Upper lobe of left lung (tissue), 6 donors: ENCODE measurements around the gene GPER1. TPM values are rescaled to one million over a fixed set of nuclear protein-coding genes. Genes with fewer than 3 reads are reported as not detected.
A peak's percentile ranks its signal among the peaks of the same experiment; 100 is the strongest.
"Not testable (repeated sequence)": the region's sequence is repeated elsewhere in the genome, so short reads cannot be mapped to it uniquely, and the experiment has no call there.

Source experiments
- ATAC-seq, 2 donors: fragments of 200-7000 bp; cut with Tn5 transposase; one replicate each; pipeline ENCODE4 v1.9.1; 2022; ENCODE audit warnings: mild to moderate bottlenecking in 2 of 2, moderate library complexity in 2 of 2; ENCODE audit not compliant: low FRiP score in 2 of 2
- DNase-seq, 2 donors: peaks; one replicate each; pipeline ENCODE4 v3.0.0-alpha.2; 2019 to 2020
- H3K27ac ChIP-seq, 4 donors: fragments of 200-600 bp; sonication (generic); one replicate each; pipeline ENCODE4 v1.5.1; 2016 to 2019
- H3K27me3 ChIP-seq, 4 donors: fragments of 200-600 bp; sonication (generic); one replicate each; pipeline ENCODE4 v1.5.1; 2017 to 2019
- H3K36me3 ChIP-seq, 4 donors: fragments of 200-600 bp; sonication (generic); one replicate each; pipeline ENCODE4 v1.5.1; 2016 to 2019
- H3K4me1 ChIP-seq, 4 donors: fragments of 200-600 bp; sonication (generic); one replicate each; pipeline ENCODE4 v1.5.1; 2018 to 2019
- H3K4me3 ChIP-seq, 4 donors: fragments of 200-600 bp; sonication (generic); one replicate each; pipeline ENCODE4 v1.5.1; 2017 to 2019; ENCODE audit warnings: mild to moderate bottlenecking in 2 of 4, moderate library complexity in 1 of 4
- H3K9me3 ChIP-seq, 4 donors: fragments of 200-600 bp; sonication (generic); one replicate each; pipeline ENCODE4 v1.5.1; 2018 to 2019
- CTCF ChIP-seq, 6 experiments: fragments of 450-650 bp in 4 of 6; fragments of 200-600 bp in 2 of 6; sonication (generic) in 2 of 6; IDR thresholded peaks; one replicate each; pipeline ENCODE4 v1.5.1; 2016 to 2019; ENCODE audit warnings: antibody characterized with exemption in 6 of 6
- EP300 ChIP-seq, 4 donors: sonication (generic); formaldehyde crosslinking; IDR thresholded peaks; one replicate each; pipeline ENCODE4 v1.5.1; 2017; ENCODE audit warnings: antibody characterized with exemption in 4 of 4, control low read depth in 2 of 4
- POLR2A ChIP-seq, 4 donors: fragments of 450-650 bp; IDR thresholded peaks; one replicate each; pipeline ENCODE4 v1.5.1; 2016 to 2017; ENCODE audit warnings: antibody characterized with exemption in 4 of 4, mild to moderate bottlenecking in 2 of 4
- POLR2AphosphoS5 ChIP-seq, 2 donors: sonication (generic); formaldehyde crosslinking; IDR thresholded peaks; one replicate each; pipeline ENCODE4 v1.5.1; 2017; ENCODE audit warnings: antibody characterized with exemption in 2 of 2
- WGBS, 2 donors: methylation state at CpG; one replicate each; pipeline ENCODE4 v1.1.5; 2017 to 2018; 5-methylcytosine and 5-hydroxymethylcytosine counted together
- total RNA-seq, 6 donors: library from RNA; depleted of rRNA in 4 of 6; stranded (reverse); fragments of >200 nt in 4 of 6; gene quantifications; one replicate each; pipeline versions ENCODE4 v1.1.0 to v1.2.1, GENCODE V29; 2016 to 2021
- donor health status: DM: no; HTN: no; CAD: no; lungs with moderate emphysema.
- donor health status: DM: no; HTN: yes; CAD: no; lungs with severe emphysema.

The GPER1 gene
- total RNA-seq: 10 to 100 TPM in 2 of 6 donors, 1 to 10 TPM in 4; 6.5 to 24.7 (median 8.5) TPM

- H3K27ac ChIP-seq: peak within 1 kb of the TSS; percentile 64 to 77 (median 71)
- no peaks in the 10 kb centered on the region for H3K9me3 ChIP-seq
- TF ChIP-seq POLR2AphosphoS5 (IDR thresholded peaks at IDR 0.05) (peak in 1 of 2 donors; percentile 27), POLR2A (IDR thresholded peaks at IDR 0.05) (no peak), EP300 (IDR thresholded peaks at IDR 0.05) (no peak), CTCF (IDR thresholded peaks at IDR 0.05) (no peak)
- 28 to 44% methylated on average over 11 to 28 of the region's 28 CpGs for WGBS, 2 donors
- DNase-seq (peak; percentile 54 to 84), ATAC-seq (peak; percentile 75 to 76)
- H3K27me3 ChIP-seq: no peaks in the 10 kb centered on the region
- H3K4me3 ChIP-seq: peak within 1 kb of the TSS; percentile 38 to 59 (median 50)
- peaks cover 3 to 25% (median 16%) of the 10 kb centered on the region in 4 donors for H3K36me3 ChIP-seq
- H3K4me1 ChIP-seq: peaks cover 37 to 53% (median 42%) of the 10 kb centered on the region in 4 donors
These were observed at the start of gene GPER1 for GRCh38 chr7:1087952-1088920. Gene GPER1 (plus strand): TSS chr7:1088113. CDS start chr7:1091729, 3,616 bp downstream.

GRCh38 chr7:1040233-1040632, 47.7 kb upstream of the GPER1 start:
- not testable (repeated sequence) for H3K9me3 ChIP-seq, DNase-seq, ATAC-seq, H3K27me3 ChIP-seq, H3K36me3 ChIP-seq, H3K4me3 ChIP-seq
- 100% methylated on average over 1 of the region's 1 CpG for WGBS, 2 donors
- H3K27ac ChIP-seq: peak overlapping the region in 1 of 4 donors; percentile 30
- H3K4me1 ChIP-seq: peaks cover 26 to 49% (median 42%) of the 10 kb centered on the region in 4 donors

- H3K27ac ChIP-seq: peak overlapping the region in 1 of 4 donors; percentile 30
- no peaks in the 10 kb centered on the region for H3K36me3 ChIP-seq
- no peak overlapping the region for H3K4me3 ChIP-seq
- TF ChIP-seq EP300 (IDR thresholded peaks at IDR 0.05): no peak
- peak in 1 of 2 donors; percentile 39 for TF ChIP-seq POLR2AphosphoS5 (IDR thresholded peaks at IDR 0.05)
- peaks cover 32 to 54% (median 46%) of the 10 kb centered on the region in 4 donors for H3K4me1 ChIP-seq
- ATAC-seq: no peak
- H3K27me3 ChIP-seq: no peaks in the 10 kb centered on the region
- 38 to 73% methylated on average over 14 to 16 of the region's 16 CpGs for WGBS, 2 donors
- DNase-seq: peak in 1 of 2 donors; percentile 69
- no peaks in the 10 kb centered on the region for H3K9me3 ChIP-seq
These were observed 47.1 kb upstream of the GPER1 start for GRCh38 chr7:1040790-1041189.

GRCh38 chr7:1041551-1042491, 46.1 kb upstream of the GPER1 start:
- DNase-seq (peak in 1 of 2 donors; percentile 78), ATAC-seq (no peak)
- H3K27me3 ChIP-seq: no peaks in the 10 kb centered on the region
- H3K9me3 ChIP-seq: no peaks in the 10 kb centered on the region
- peaks cover 42 to 65% (median 56%) of the 10 kb centered on the region in 4 donors for H3K4me1 ChIP-seq
- no peak overlapping the region for H3K4me3 ChIP-seq
- no peaks in the 10 kb centered on the region for H3K36me3 ChIP-seq
- peak overlapping the region; percentile 28 to 88 (median 40) for H3K27ac ChIP-seq
- 64 to 73% methylated on average over 30 to 38 of the region's 40 CpGs for WGBS, 2 donors
- TF ChIP-seq POLR2AphosphoS5 (IDR thresholded peaks at IDR 0.05): no peak
- no peak for TF ChIP-seq POLR2A (IDR thresholded peaks at IDR 0.05)
- TF ChIP-seq EP300 (IDR thresholded peaks at IDR 0.05): no peak
- TF ChIP-seq CTCF (IDR thresholded peaks at IDR 0.05): no peak

- WGBS, 2 donors: 63 to 90% methylated on average over 3 to 6 of the region's 7 CpGs
- Histone ChIP-seq H3K36me3 (no peaks in the 10 kb centered on the region), H3K9me3 (no peaks in the 10 kb centered on the region), H3K27me3 (no peaks in the 10 kb centered on the region), H3K4me1 (peaks cover 48 to 71% (median 63%) of the 10 kb centered on the region in 4 donors), H3K27ac (peak overlapping the region; percentile 28 to 88 (median 40)), H3K4me3 (no peak overlapping the region)
- DNase-seq (no peak), ATAC-seq (no peak)
- TF ChIP-seq POLR2AphosphoS5 (IDR thresholded peaks at IDR 0.05): no peak
- no peak for TF ChIP-seq CTCF (IDR thresholded peaks at IDR 0.05)
- TF ChIP-seq POLR2A (IDR thresholded peaks at IDR 0.05): no peak
- TF ChIP-seq EP300 (IDR thresholded peaks at IDR 0.05): no peak
These were observed 45.5 kb upstream of the GPER1 start for GRCh38 chr7:1042492-1042833.
